A673 (cell line): Measurements from ENCODE around the gene MRPL10. TPM values are rescaled to one million over a fixed set of nuclear protein-coding genes. Genes with fewer than 3 reads are reported as not detected.
A peak's percentile ranks its signal among the peaks of the same experiment; 100 is the strongest.

ENCODE experiments used
- BruUV-seq: library from RNA; stranded (reverse); fragments of 400-500 nt; replicated peaks from 2 replicates; lab custom pipeline; 2021; lab: Mats Ljungman, UMichigan
- CTCF ChIA-PET: fragments of 300-600 bp; sonication (Branson Sonifier 250); formaldehyde crosslinking; loops from one replicate; lab custom pipeline; 2022; ENCODE audit warnings: antibody characterized with exemption; lab: Charles Lee
- POLR2A ChIA-PET: fragments of 300-600 bp; sonication (Branson Sonifier 250); formaldehyde crosslinking; loops from one replicate; lab custom pipeline; 2022; ENCODE audit warnings: antibody characterized with exemption; ENCODE audit not compliant: low non-redundant PET; lab: Charles Lee
- DNase-seq: peaks from one replicate; pipeline ENCODE4 v3.0.0-alpha.2; 2015; ENCODE audit warnings: low spot score
- H3K27ac ChIP-seq: fragments of 200-600 bp; sonication (generic); 2 replicates; pipeline ENCODE4 v1.5.1; 2016; ENCODE audit warnings: mixed run types, low read depth, mild to moderate bottlenecking, mixed read lengths, antibody characterized with exemption, low read length; ENCODE audit not compliant: poor library complexity, severe bottlenecking
- H3K27me3 ChIP-seq: fragments of 200-600 bp; sonication (generic); replicated peaks from 2 replicates; pipeline ENCODE4 v1.6.1; 2017; ENCODE audit warnings: mixed run types, low read depth, mild to moderate bottlenecking, mixed read lengths, antibody characterized with exemption, low read length; ENCODE audit not compliant: insufficient read depth, poor library complexity
- H3K36me3 ChIP-seq: fragments of 200-600 bp; sonication (generic); 2 replicates; pipeline ENCODE4 v1.6.1; 2016; ENCODE audit warnings: mixed run types, mild to moderate bottlenecking, mixed read lengths, antibody characterized with exemption, low read length; ENCODE audit not compliant: insufficient read depth, poor library complexity, severe bottlenecking
- H3K4me1 ChIP-seq: fragments of 200-600 bp; sonication (generic); 2 replicates; pipeline ENCODE4 v1.6.1; 2017; ENCODE audit warnings: mixed run types, mild to moderate bottlenecking, mixed read lengths, antibody characterized with exemption, low read length; ENCODE audit not compliant: insufficient read depth, poor library complexity, severe bottlenecking
- H3K4me3 ChIP-seq: fragments of 200-600 bp; sonication (generic); 2 replicates; pipeline ENCODE4 v1.5.1; 2016; ENCODE audit warnings: low read depth, mixed run types, mild to moderate bottlenecking, mixed read lengths, low read length; ENCODE audit not compliant: poor library complexity, severe bottlenecking
- H3K9me3 ChIP-seq: fragments of 200-600 bp; sonication (generic); 2 replicates; pipeline ENCODE4 v1.6.1; 2016; ENCODE audit warnings: mixed run types, low read depth, mild to moderate bottlenecking, mixed read lengths, antibody characterized with exemption, low read length; ENCODE audit not compliant: poor library complexity, severe bottlenecking
- EZH2 ChIP-seq: fragments of 200-600 bp; sonication (generic); IDR thresholded peaks from 2 replicates; pipeline ENCODE4 v1.6.1; 2017; ENCODE audit warnings: borderline replicate concordance, low read depth, mild to moderate bottlenecking, mixed read lengths, antibody characterized with exemption, low read length; ENCODE audit not compliant: poor library complexity, severe bottlenecking
- intact Hi-C: fragments of 100-400 bp; cut with micrococcal nuclease; formaldehyde crosslinking; loops from one replicate; pipeline ENCODE4 v1.10.0; 2022; ENCODE audit not compliant: unreplicated experiment
- total RNA-seq: library from RNA; stranded (reverse); gene quantifications from 2 replicates; pipeline ENCODE4 v1.2.3, GENCODE V29; 2021
- TF ChIP-seq, protein P1 (sequence below): fragments of 300-800, 200-600 bp; sonication (generic); conservative IDR thresholded peaks from 2 replicates; pipeline ENCODE4 v1.5.1; 2017; ENCODE audit warnings: low read depth, mild to moderate bottlenecking, antibody characterized with exemption, low read length, moderate library complexity, mixed read lengths

MRPL10 gene
- total RNA-seq, 1 experiment from 2014 or later: 30.5 TPM

DNA sequence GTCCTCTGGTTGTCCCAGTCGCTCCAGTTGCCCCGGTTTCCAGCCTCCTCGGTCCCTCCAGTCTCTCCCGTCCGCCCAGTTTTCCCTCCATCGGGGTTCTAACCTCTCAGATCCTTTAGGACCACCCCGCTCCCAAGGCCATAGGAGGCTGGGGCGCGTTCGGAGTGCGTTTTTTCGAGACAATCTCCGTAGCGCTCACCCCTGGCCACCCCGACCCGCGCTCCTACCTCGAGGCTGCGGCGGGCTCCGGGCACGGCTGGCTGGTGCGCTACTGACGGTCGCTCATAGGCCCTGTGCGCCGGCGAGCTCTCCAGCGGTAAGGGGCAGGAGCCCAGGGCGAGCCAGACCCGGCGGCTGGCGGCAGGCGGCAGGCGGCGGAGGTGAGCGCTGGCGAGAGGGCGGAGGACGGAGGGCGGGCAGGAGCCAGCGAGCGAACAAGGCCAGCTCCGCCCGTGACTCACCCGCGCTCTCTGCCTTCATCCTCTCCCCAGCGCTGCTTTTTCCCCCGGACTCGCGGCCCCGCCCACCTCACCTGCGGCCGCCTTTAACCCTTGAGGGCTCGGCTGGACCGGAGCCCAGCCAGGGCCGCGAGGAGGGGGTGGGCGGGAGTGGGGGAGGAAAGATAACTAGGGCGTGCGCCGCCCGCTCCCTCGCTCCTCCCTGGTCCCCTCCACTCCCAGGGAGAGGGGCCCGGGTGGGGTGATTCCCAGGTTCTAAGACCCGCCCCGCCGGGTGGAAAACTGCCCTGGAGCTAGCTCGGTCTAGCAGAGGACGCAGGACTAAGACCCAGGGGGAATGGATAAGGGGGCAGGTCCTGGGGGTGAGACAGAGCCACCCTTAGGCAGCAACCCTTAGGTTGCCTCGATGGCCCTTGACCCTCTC is 19.6 kb upstream of the MRPL10 start, which contains the start of gene SP6:
Gene SP6, minus strand, starts transcription at position 472 of the 882 bp plus-strand sequence. CDS start 2,734 bp downstream, outside the sequence.
- no TSS peak for BruUV-seq
- H3K4me3 ChIP-seq: no peak within 1 kb of the TSS
- POLR2A ChIA-PET: no interaction called here
- H3K4me1 ChIP-seq: no peaks in the 10 kb centered on the region
- H3K27me3 ChIP-seq: peaks cover 97% of the 10 kb centered on the region
- H3K9me3 ChIP-seq: no peaks in the 10 kb centered on the region
- DNase-seq: no peak
- peak; percentile 42 for TF ChIP-seq EZH2
- TF ChIP-seq, protein P1, sequence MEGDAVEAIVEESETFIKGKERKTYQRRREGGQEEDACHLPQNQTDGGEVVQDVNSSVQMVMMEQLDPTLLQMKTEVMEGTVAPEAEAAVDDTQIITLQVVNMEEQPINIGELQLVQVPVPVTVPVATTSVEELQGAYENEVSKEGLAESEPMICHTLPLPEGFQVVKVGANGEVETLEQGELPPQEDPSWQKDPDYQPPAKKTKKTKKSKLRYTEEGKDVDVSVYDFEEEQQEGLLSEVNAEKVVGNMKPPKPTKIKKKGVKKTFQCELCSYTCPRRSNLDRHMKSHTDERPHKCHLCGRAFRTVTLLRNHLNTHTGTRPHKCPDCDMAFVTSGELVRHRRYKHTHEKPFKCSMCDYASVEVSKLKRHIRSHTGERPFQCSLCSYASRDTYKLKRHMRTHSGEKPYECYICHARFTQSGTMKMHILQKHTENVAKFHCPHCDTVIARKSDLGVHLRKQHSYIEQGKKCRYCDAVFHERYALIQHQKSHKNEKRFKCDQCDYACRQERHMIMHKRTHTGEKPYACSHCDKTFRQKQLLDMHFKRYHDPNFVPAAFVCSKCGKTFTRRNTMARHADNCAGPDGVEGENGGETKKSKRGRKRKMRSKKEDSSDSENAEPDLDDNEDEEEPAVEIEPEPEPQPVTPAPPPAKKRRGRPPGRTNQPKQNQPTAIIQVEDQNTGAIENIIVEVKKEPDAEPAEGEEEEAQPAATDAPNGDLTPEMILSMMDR: no peak
- H3K27ac ChIP-seq: no peak within 1 kb of the TSS
- intact Hi-C loops: no loop called here
- no peaks in the 10 kb centered on the region for H3K36me3 ChIP-seq
- CTCF ChIA-PET: no interaction called here

DNA sequence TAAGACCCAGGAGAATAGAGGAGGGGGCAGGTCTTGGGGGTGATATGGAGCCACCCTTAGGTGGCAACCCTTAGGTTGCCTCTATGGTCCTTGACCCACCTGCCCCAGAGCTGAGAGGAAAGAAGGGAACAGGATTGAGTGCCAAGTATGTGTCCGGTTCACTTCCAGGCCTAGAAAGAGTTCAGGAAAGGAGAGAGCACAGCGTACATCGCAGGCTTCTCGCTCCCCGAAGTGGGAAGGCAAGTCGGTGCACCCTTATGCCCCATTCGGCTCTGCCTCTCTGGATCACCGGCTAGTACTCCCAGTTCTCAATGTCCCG is 19.0 kb upstream of the MRPL10 start:
- Histone ChIP-seq H3K4me1 (no peaks in the 10 kb centered on the region), H3K27ac (no peak overlapping the region), H3K27me3 (peaks cover 97% of the 10 kb centered on the region), H3K36me3 (no peaks in the 10 kb centered on the region), H3K9me3 (no peaks in the 10 kb centered on the region), H3K4me3 (no peak overlapping the region)
- no peak for DNase-seq
- TF ChIP-seq EZH2: no peak
- TF ChIP-seq, protein P1: no peak
- BruUV-seq: no TSS peak
- intact Hi-C loops: no loop called here
- POLR2A ChIA-PET: no interaction called here
- CTCF ChIA-PET: no interaction called here

DNA sequence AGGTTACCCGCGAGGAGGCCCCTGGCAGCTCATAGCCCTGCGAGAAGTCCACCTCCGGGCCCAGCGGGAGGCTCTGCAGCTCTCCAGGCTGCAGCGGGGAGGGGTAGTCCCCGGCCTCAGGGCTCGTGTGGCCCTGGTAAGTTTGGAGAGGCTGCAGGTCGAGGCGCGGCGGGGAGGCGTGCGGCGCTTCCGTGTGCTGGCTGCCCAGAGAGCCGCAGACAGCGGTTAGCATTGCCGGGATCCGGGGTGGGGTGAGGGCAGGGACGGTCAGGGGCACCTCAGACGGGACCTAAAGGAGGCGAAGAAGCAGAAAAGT is 16.8 kb upstream of the MRPL10 start:
- no peak overlapping the region for H3K4me3 ChIP-seq
- CTCF ChIA-PET: interaction anchor here (1.7 kb wide), 1 partner anchor 42 kb away, joined by 7 read pairs; no protein-coding TSS in a partner anchor

More for the DNA sequence above, 16.8 kb upstream of the MRPL10 start:
- Histone ChIP-seq H3K27ac (no peak overlapping the region), H3K36me3 (no peaks in the 10 kb centered on the region), H3K4me1 (no peaks in the 10 kb centered on the region), H3K9me3 (no peaks in the 10 kb centered on the region), H3K27me3 (peaks cover 76% of the 10 kb centered on the region)
- BruUV-seq: no TSS peak
- intact Hi-C loops: loop anchor here (10.0 kb wide), 1 partner anchor 97 kb away; the partner anchor contains the start of gene PNPO
- POLR2A ChIA-PET: no interaction called here
- TF ChIP-seq EZH2: no peak
- DNase-seq: no peak
